GM23338 (cell line): Measurements from ENCODE around the gene AOPEP. TPM values are rescaled to one million over a fixed set of nuclear protein-coding genes. Genes with fewer than 3 reads are reported as not detected.

Experiments
- ATAC-seq: fragments of 200-7000 bp; cut with Tn5 transposase; 3 replicates; pipeline ENCODE4 v1.9.1; 2020
- DNase-seq: peaks from one replicate; pipeline ENCODE4 v3.0.0-alpha.2; 2015; ENCODE audit warnings: low spot score
- H2AFZ ChIP-seq: fragments of 200-600 bp; sonication (generic); 2 replicates; pipeline ENCODE4 v1.8.0; 2016; ENCODE audit warnings: antibody characterized with exemption, mild to moderate bottlenecking, moderate library complexity
- H3F3A ChIP-seq: fragments of 200-600 bp; sonication (generic); replicated peaks from 2 replicates; pipeline ENCODE4 v1.8.0; 2017; ENCODE audit warnings: antibody characterized with exemption, mixed run types, low read depth
- H3K27ac ChIP-seq: fragments of 200-600 bp; sonication (generic); 2 replicates; pipeline ENCODE4 v1.6.1; 2016; ENCODE audit warnings: low read depth
- H3K27me3 ChIP-seq: fragments of 200-600 bp; sonication (generic); 2 replicates; pipeline ENCODE4 v1.8.0; 2016; ENCODE audit warnings: mild to moderate bottlenecking, mixed run types, moderate library complexity; ENCODE audit not compliant: insufficient read depth
- H3K36me3 ChIP-seq: fragments of 200-600 bp; sonication (generic); 2 replicates; pipeline ENCODE4 v1.8.0; 2016; ENCODE audit warnings: mild to moderate bottlenecking; ENCODE audit not compliant: insufficient read depth
- H3K4me1 ChIP-seq: fragments of 200-600 bp; sonication (generic); 2 replicates; pipeline ENCODE4 v1.8.0; 2016; ENCODE audit warnings: mild to moderate bottlenecking, moderate library complexity; ENCODE audit not compliant: insufficient read depth
- H3K4me2 ChIP-seq: fragments of 200-600 bp; sonication (generic); 2 replicates; pipeline ENCODE4 v1.7.1; 2017; ENCODE audit warnings: mixed run types
- H3K4me3 ChIP-seq: fragments of 200-600 bp; sonication (generic); 2 replicates; pipeline ENCODE4 v1.6.1; 2016; ENCODE audit warnings: mixed run types
- H3K79me2 ChIP-seq: fragments of 200-600 bp; sonication (generic); replicated peaks from 2 replicates; pipeline ENCODE4 v1.8.0; 2017; ENCODE audit warnings: mild to moderate bottlenecking; ENCODE audit not compliant: insufficient read depth
- H3K9me2 ChIP-seq: fragments of 200-600 bp; sonication (generic); 2 replicates; pipeline ENCODE4 v1.8.0; 2017; ENCODE audit not compliant: insufficient read depth
- H4K20me1 ChIP-seq: fragments of 200-600 bp; sonication (generic); replicated peaks from 2 replicates; pipeline ENCODE4 v1.8.0; 2017; ENCODE audit warnings: mild to moderate bottlenecking; ENCODE audit not compliant: insufficient read depth
- H3K27ac Mint-ChIP-seq: 2 replicates; pipeline ENCODE4 v1.8.0; 2020; ENCODE audit warnings: inconsistent platforms, mild to moderate bottlenecking, moderate library complexity, mixed read lengths
- H3K27me3 Mint-ChIP-seq: 3 replicates; pipeline ENCODE4 v1.8.0; 2022; ENCODE audit warnings: low read depth, mild to moderate bottlenecking, moderate library complexity, mixed read lengths, inconsistent platforms; ENCODE audit not compliant: insufficient read depth, poor library complexity
- H3K36me3 Mint-ChIP-seq: 3 replicates; pipeline ENCODE4 v1.8.0; 2021; ENCODE audit warnings: low read depth, mild to moderate bottlenecking, inconsistent platforms, moderate library complexity, mixed read lengths
- H3K4me1 Mint-ChIP-seq: 3 replicates; pipeline ENCODE4 v1.8.0; 2020; ENCODE audit warnings: mild to moderate bottlenecking, inconsistent platforms, mixed read lengths
- H3K4me3 Mint-ChIP-seq: 3 replicates; pipeline ENCODE4 v1.8.0; 2021; ENCODE audit warnings: moderate library complexity, mild to moderate bottlenecking, inconsistent platforms, mixed read lengths
- H3K9me3 Mint-ChIP-seq: 3 replicates; pipeline ENCODE4 v1.8.0; 2020; ENCODE audit warnings: moderate library complexity, mild to moderate bottlenecking, inconsistent platforms, mixed read lengths
- ETS1 ChIP-seq: IDR thresholded peaks from 2 replicates; pipeline ENCODE4 v1.6.1; 2016; ENCODE audit warnings: antibody characterized with exemption
- EZH2 ChIP-seq: fragments of 200-600 bp; sonication (generic); IDR thresholded peaks from one replicate; pipeline ENCODE4 v1.8.0; 2017; ENCODE audit warnings: antibody characterized with exemption, mild to moderate bottlenecking, low read depth; ENCODE audit not compliant: unreplicated experiment
- EZH2phosphoT487 ChIP-seq: fragments of 200-600 bp; sonication (generic); IDR thresholded peaks from one replicate; pipeline ENCODE4 v1.8.1; 2018; ENCODE audit warnings: antibody characterized with exemption; ENCODE audit not compliant: unreplicated experiment
- JUNB ChIP-seq: IDR thresholded peaks from one replicate; pipeline ENCODE4 v1.6.1; 2016; ENCODE audit warnings: antibody characterized with exemption; ENCODE audit not compliant: unreplicated experiment
- POLR2AphosphoS5 ChIP-seq: IDR thresholded peaks from 2 replicates; pipeline ENCODE4 v1.6.1; 2016; ENCODE audit warnings: antibody characterized with exemption, low read depth
- REST ChIP-seq: IDR thresholded peaks from one replicate; pipeline ENCODE4 v1.6.1; 2018; ENCODE audit warnings: antibody characterized with exemption; ENCODE audit not compliant: unreplicated experiment
- STAT1 ChIP-seq: IDR thresholded peaks from one replicate; pipeline ENCODE4 v1.6.1; 2016; ENCODE audit warnings: antibody characterized with exemption; ENCODE audit not compliant: unreplicated experiment
- ZNF114 ChIP-seq: fragments of 250-450 bp; sonication (Bioruptor Pico); IDR thresholded peaks from 2 replicates; pipeline ENCODE4 v1.5.0; 2020; ENCODE audit warnings: mild to moderate bottlenecking, moderate library complexity
- ZNF462 ChIP-seq: fragments of 250-450 bp; sonication (Bioruptor Pico); IDR thresholded peaks from 2 replicates; pipeline ENCODE4 v1.5.0; 2020; ENCODE audit warnings: mild to moderate bottlenecking, moderate library complexity
- polyA plus RNA-seq: library from polyadenylated mRNA; unstranded; fragments of >200 nt; fragmentation: Nextera tagmentation; extraction: Ambion mirVana; gene quantifications from 2 replicates; pipeline ENCODE4 v1.2.1, GENCODE V29; 2016
- total RNA-seq: library from RNA; depleted of rRNA; stranded (reverse); fragments of >200 nt; shearing (Covaris generic); gene quantifications from 2 replicates; pipeline ENCODE4 v1.2.3, GENCODE V29; 2014

The AOPEP gene
- total and polyA plus RNA-seq, 2 experiments from 2014 or later, result 7.0 to 16.5 TPM

- TF ChIP-seq REST (no peak), ZNF114 (CRISPR knock-in tag) (no peak), STAT1 (no peak), EZH2phosphoT487 (no peak), ETS1 (no peak), JUNB (no peak), EZH2 (no peak), POLR2AphosphoS5 (no peak)
These were observed 62.1 kb downstream of the AOPEP start (continued) for GRCh38 chr9:94788570-94789105.

- H4K20me1 ChIP-seq, result no peaks in the 10 kb centered on the region
- no peaks in the 10 kb centered on the region for H3K36me3 ChIP-seq
- ATAC-seq, result no peak
- no peaks in the 10 kb centered on the region for H3K9me3 Mint-ChIP-seq
- H3K79me2 ChIP-seq, result 0 out of 2 replicates have a peak, but pooled peaks cover 2% of the 10 kb centered on the region
- H3K4me1 ChIP-seq, result no peaks in the 10 kb centered on the region
- no peak overlapping the region for H3K4me2 ChIP-seq
- no peak overlapping the region for H3K4me3 Mint-ChIP-seq
- H3K27me3 ChIP-seq, result no peaks in the 10 kb centered on the region
- H3K9me2 ChIP-seq, result no peaks in the 10 kb centered on the region
- peaks cover 5% of the 10 kb centered on the region for H3K4me1 Mint-ChIP-seq
- H3K4me3 ChIP-seq, result no peak overlapping the region
- peaks cover 8% of the 10 kb centered on the region for H3K27me3 Mint-ChIP-seq
- no peak overlapping the region for H3K27ac ChIP-seq
- H2AFZ ChIP-seq, result no peak overlapping the region
- H3F3A ChIP-seq, result no peaks in the 10 kb centered on the region
- DNase-seq, result no peak
- peaks cover 5% of the 10 kb centered on the region; the same call in 2 of the 3 replicates for H3K36me3 Mint-ChIP-seq
- H3K27ac Mint-ChIP-seq, result no peak overlapping the region
- TF ChIP-seq STAT1 (no peak), ZNF114 (CRISPR knock-in tag) (no peak), ZNF462 (CRISPR knock-in tag) (no peak), REST (no peak)
These were observed 64.9 kb downstream of the AOPEP start for GRCh38 chr9:94791435-94791834.
